Adrenal gland (tissue), 12 donors: Measurements from ENCODE around the gene POLL. TPM values are rescaled to one million over a fixed set of nuclear protein-coding genes. Genes with fewer than 3 reads are reported as not detected.

Experiments used
- DNase-seq, 7 donors: peaks; one replicate each; pipeline ENCODE4 v3.0.0-alpha.2; 2019 to 2020
- H3K27ac ChIP-seq, 5 donors: fragments of 200-600 bp; sonication (generic) in 4 of 5; 1 replicate in 3 of 5; 2 replicates in 2 of 5; pipeline versions ENCODE4 v1.5.1 to v1.8.0; 2016 to 2020; ENCODE audit warnings: mild to moderate bottlenecking in 1 of 5
- H3K27me3 ChIP-seq: fragments of 200-600 bp; 2 replicates; pipeline ENCODE4 v1.8.0; 2021
- H3K36me3 ChIP-seq, 2 donors: fragments of 200-600 bp; replicated peaks in 1 of 2; 1 replicate in 1 of 2; 2 replicates in 1 of 2; pipeline versions ENCODE4 v1.5.1 to v1.8.0; 2018 to 2022
- H3K4me1 ChIP-seq, 2 donors: fragments of 200-600 bp; replicated peaks in 1 of 2; 1 replicate in 1 of 2; 2 replicates in 1 of 2; pipeline versions ENCODE4 v1.5.1 to v1.8.0; 2018 to 2021
- H3K4me3 ChIP-seq, 4 donors: fragments of 200-600 bp; sonication (generic) in 3 of 4; one replicate each; pipeline ENCODE4 v1.5.1; 2016 to 2018
- H3K9me3 ChIP-seq, 3 donors: fragments of 200-600 bp; sonication (generic) in 1 of 3; replicated peaks in 1 of 3; 1 replicate in 2 of 3; 2 replicates in 1 of 3; pipeline versions ENCODE4 v1.5.1 to v1.8.0; 2016 to 2021
- CTCF ChIP-seq, 6 experiments: fragments of 450-650 bp in 4 of 6; fragments of 200-600 bp in 2 of 6; sonication (generic) in 1 of 6; IDR thresholded peaks; 1 replicate in 5 of 6; 2 replicates in 1 of 6; pipeline versions ENCODE4 v1.5.1 to v1.8.0; 2016 to 2021; ENCODE audit warnings: antibody characterized with exemption in 6 of 6, mild to moderate bottlenecking in 2 of 6, moderate library complexity in 1 of 6
- POLR2A ChIP-seq, 2 donors: fragments of 450-650 bp; IDR thresholded peaks; one replicate each; pipeline ENCODE4 v1.6.1; 2017; ENCODE audit warnings: antibody characterized with exemption in 2 of 2, mild to moderate bottlenecking in 2 of 2, moderate library complexity in 1 of 2
- WGBS, 4 donors: extraction: QIAGEN DNeasy Blood & Tissue Kit in 2 of 4; methylation state at CpG; one replicate each; pipeline versions ENCODE4 v1.1.5 to v1.1.7; 2013 to 2017; 5-methylcytosine and 5-hydroxymethylcytosine counted together
- intact Hi-C, 2 donors: fragments of 100-400 bp; cut with DNase I; formaldehyde crosslinking; loops; one replicate each; pipeline versions ENCODE4 v1.14.1 to v1.15.0; 2022 to 2023
- polyA plus RNA-seq, 3 donors: library from polyadenylated mRNA; stranded (reverse); fragments of 200-250 nt in 2 of 3; fragments of 350-450 nt in 1 of 3; fragmentation: Illumina TruSeq in 1 of 3; extraction: RNeasy Lipid Tissue Mini Kit (QIAGEN cat#74804) in 1 of 3; gene quantifications; one replicate each; pipeline ENCODE4 v1.2.3, GENCODE V29; 2013 to 2014
- total RNA-seq, 9 donors: library from RNA; depleted of rRNA in 4 of 9; stranded (reverse); fragments of >200 nt in 4 of 9; fragments of 120-200 nt in 1 of 9; fragmentation: NEBNext Ultra II Directional in 1 of 9; extraction: Animal tissue kit (Norgen Biotek cat#: 25700) in 1 of 9; gene quantifications; one replicate each; pipeline versions ENCODE4 v1.1.0 to v1.2.4, GENCODE V29; 2013 to 2023
- donor health status: healthy with polysubstance abuse.
- donor health status: Bipolar disorder and iron deficiency.
- donor health status: DM: yes; HTN: yes; CAD: no.
- donor health status: DM: no; HTN: no; CAD: no.
- donor health status: DM: no; HTN: no; CAD: no.
- donor health status: DM: yes; HTN: yes; CAD: no.

The POLL gene
- total and polyA plus RNA-seq, 12 donors = 10.1 to 83.7 (median 31.5) TPM

DNA sequence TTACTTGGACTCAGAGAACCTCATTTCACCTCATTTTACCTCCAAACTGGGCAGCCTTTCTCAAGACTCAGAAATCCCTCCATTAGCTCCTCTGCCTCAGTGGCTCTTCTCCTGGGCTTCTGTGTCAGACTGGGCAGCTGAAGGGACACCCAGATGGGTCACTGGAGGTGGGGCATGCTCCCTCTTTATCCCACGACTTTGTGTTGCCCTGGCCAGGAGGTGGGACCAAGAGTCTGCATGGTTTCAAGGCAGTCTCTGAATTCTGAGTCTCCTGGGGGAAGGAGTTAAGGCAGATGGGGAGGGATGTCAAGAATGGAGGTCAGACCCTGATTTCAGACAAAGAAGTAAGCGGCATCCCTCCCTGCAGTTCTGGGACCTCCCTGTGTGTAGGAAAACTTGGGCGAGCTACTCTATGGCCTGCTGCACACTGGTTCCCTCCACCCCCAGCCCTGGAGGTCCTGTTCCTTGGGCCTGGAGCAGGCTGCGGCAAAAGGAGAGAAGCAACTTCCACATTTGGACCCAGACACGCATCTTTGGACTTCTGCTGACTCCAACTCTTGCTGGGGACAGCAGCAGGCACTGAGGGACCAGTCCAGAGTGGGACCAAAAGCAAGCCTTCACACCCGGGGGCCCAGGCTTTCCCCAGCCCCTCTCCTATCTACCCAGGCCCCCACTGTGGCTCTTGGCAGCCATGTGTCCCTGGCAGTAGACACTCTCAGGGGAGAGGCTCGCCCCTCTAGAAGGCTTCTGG lies 10.8 kb downstream of the POLL start:
- DNase-seq = no peak
- peaks cover 0 to 8% (median 0%) of the 10 kb centered on the region in 3 donors for H3K9me3 ChIP-seq
- WGBS, 4 donors = 81 to 97% (median 95%) methylated on average over 3 to 7 of the region's 7 CpGs

DNA sequence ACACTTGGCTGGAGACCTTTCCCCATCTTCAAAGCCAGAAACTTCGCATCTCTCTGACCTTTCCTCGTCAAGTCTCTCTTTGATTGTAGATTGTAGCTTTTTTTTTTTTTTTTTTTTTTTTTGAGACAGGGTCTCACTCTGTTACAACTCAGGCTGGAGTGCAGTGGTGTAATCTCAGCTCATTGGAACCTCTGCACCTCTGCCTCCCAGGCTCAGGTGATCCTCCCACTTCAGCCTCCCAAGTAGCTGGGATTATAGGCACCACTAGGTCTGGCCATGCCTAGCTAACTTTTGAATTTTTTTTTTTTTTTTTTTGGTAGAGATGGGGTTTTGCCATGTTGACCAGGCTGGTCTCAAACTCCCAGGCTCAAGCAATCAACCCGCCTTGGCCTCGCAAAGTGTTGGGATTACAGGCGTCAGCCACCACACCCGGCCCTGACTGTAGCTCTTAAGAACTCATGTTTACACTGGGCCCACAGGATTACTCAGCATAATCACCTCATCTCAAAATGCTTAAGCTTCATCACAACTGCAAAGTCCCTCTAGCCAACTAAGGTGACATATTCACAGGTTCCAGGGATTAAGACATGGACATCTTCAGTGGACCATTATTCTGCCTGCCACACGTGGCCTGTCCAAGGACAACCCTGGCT lies 11.7 kb downstream of the POLL start:
- WGBS, 4 donors = 83 to 89% (median 88%) methylated on average over 7 of the region's 7 CpGs
- no peak overlapping the region for H3K27ac ChIP-seq
- TF ChIP-seq POLR2A (IDR thresholded peaks at IDR 0.05) (no peak), CTCF (IDR thresholded peaks at IDR 0.05) (no peak)
- DNase-seq = no peak
- intact Hi-C loops = loop anchor here in 1 of 2 donors (10.0 kb wide), 1 partner anchor 102 kb away; no protein-coding TSS in a partner anchor
- peaks cover 0 to 29% of the 10 kb centered on the region in 2 donors for H3K36me3 ChIP-seq
- H3K4me1 ChIP-seq = no peaks in the 10 kb centered on the region
- no peaks in the 10 kb centered on the region for H3K27me3 ChIP-seq
- no peak overlapping the region for H3K4me3 ChIP-seq
- H3K9me3 ChIP-seq = peaks cover 0 to 8% (median 0%) of the 10 kb centered on the region in 3 donors

More for the DNA sequence above, 10.8 kb downstream of the POLL start:
- Histone ChIP-seq H3K36me3 (peaks cover 0 to 32% of the 10 kb centered on the region in 2 donors), H3K4me1 (no peaks in the 10 kb centered on the region), H3K4me3 (no peak overlapping the region), H3K27ac (no peak overlapping the region), H3K27me3 (no peaks in the 10 kb centered on the region)
- intact Hi-C loops = loop anchor here in 1 of 2 donors (10.0 kb wide), 1 partner anchor 102 kb away; no protein-coding TSS in a partner anchor
- TF ChIP-seq POLR2A (IDR thresholded peaks at IDR 0.05) (no peak), CTCF (IDR thresholded peaks at IDR 0.05) (no peak)

DNA sequence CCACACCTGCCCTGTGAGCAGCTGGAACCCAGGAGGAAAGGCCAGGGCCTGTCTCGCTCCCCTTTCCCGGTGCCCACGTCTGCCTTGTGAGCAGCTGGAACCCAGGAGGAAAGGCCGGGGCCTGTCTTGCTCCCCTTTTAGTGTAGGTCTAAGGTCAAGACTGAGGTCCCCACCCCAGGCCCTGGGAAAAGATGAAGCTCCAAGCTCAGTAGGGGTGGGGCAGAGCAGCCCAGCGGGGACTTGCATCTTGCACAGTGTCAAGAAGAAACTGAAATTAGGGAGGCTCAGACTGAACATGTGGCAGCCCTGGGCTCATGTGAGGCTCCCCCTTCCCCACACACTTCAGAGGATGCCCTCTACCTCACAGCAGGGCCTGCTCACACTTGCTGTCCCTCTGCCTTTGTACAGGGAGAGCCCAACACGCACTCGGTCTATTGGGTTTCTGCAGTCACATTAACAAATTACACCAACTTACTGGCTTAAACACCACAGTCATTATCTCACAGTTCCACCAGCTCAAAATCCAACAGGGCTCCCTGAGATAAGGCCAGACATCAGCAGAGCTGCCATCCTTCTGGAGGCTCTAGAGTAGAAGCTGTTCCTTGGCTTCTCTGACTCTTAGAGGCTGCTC lies 12.4 kb downstream of the POLL start:
- peaks cover 0 to 23% of the 10 kb centered on the region in 2 donors for H3K36me3 ChIP-seq
- peaks cover 2% of the 10 kb centered on the region in 2 donors for H3K4me1 ChIP-seq
- 86 to 94% (median 92%) methylated on average over 4 to 7 of the region's 7 CpGs for WGBS, 4 donors
- H3K27ac ChIP-seq = no peak overlapping the region
- DNase-seq = no peak
- H3K4me3 ChIP-seq = no peak overlapping the region
- no peaks in the 10 kb centered on the region for H3K27me3 ChIP-seq
- intact Hi-C loops = loop anchor here in 1 of 2 donors (10.0 kb wide), 1 partner anchor 101 kb away; no protein-coding TSS in a partner anchor
- H3K9me3 ChIP-seq = peaks cover 0 to 8% (median 0%) of the 10 kb centered on the region in 3 donors
- TF ChIP-seq CTCF (IDR thresholded peaks at IDR 0.05) (no peak), POLR2A (IDR thresholded peaks at IDR 0.05) (no peak)

- intact Hi-C loops = loop anchor here in 1 of 2 donors (10.0 kb wide), 1 partner anchor 100 kb away; no protein-coding TSS in a partner anchor
- TF ChIP-seq POLR2A (IDR thresholded peaks at IDR 0.05) (no peak), CTCF (IDR thresholded peaks at IDR 0.05) (no peak)
- WGBS, 4 donors = 83 to 100% (median 92%) methylated on average over 3 of the region's 3 CpGs
- Histone ChIP-seq H3K9me3 (peaks cover 0 to 8% (median 0%) of the 10 kb centered on the region in 3 donors), H3K4me1 (peaks cover 6% of the 10 kb centered on the region in 2 donors), H3K27ac (no peak overlapping the region), H3K4me3 (no peak overlapping the region), H3K27me3 (no peaks in the 10 kb centered on the region), H3K36me3 (peaks cover 0 to 17% of the 10 kb centered on the region in 2 donors)
- no peak for DNase-seq
These were observed 13.0 kb downstream of the POLL start for GRCh38 chr10:101575091-101575490.
